ENCODE data around the gene PEX6. TPM values are rescaled to one million over a fixed set of nuclear protein-coding genes. Genes with fewer than 3 reads are reported as not detected.
"Not testable (repeated sequence)": the region's sequence is repeated elsewhere in the genome, so short reads cannot be mapped to it uniquely, and the experiment has no call there.

Gene PEX6
- total RNA-seq, 1 experiment from 2014 or later, result 13.8 TPM

DNA sequence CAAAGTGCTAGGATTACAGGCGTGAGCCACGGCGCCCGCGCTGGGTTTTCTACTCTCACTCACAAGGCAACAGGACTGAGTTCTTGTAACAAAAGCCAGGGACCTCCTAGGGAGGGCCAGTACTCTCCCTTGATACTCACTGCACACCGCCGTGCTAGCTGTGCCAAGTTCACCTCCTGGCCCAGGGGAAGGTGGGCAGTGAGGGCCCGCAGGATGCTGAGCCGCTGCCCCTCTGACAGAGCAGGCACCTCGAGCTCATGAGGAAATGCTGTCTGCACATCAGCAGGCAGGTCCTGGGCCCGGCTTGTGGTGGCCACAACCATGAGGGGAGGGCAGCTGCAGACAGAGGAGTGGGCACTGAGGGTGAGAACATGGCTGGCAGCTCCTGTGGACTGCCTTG, 11.8 kb downstream of the PEX6 start:
- no peak for DNase-seq (ENCODE audit: low read depth)

DNA sequence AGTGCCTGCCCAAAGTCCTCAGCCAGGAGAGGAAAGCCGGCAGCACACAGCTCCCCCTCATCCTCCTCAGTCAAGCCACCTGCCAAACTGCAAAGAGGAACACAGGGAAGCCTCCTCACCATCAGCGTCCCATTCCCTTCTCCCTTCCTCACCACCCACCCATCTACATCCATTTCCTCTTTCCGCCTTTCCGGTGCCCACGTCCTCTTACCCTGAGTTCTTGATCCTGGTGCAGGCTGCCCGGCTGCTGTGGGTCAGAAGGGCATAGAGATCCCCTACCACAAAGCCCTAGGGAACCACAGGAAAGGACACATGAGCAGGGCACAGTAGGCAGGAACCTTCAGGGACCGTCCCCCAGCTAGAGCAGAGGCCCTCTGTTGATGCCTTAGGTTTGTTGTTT, 12.4 kb downstream of the PEX6 start:
- no peak for DNase-seq (ENCODE audit: low read depth)

DNA sequence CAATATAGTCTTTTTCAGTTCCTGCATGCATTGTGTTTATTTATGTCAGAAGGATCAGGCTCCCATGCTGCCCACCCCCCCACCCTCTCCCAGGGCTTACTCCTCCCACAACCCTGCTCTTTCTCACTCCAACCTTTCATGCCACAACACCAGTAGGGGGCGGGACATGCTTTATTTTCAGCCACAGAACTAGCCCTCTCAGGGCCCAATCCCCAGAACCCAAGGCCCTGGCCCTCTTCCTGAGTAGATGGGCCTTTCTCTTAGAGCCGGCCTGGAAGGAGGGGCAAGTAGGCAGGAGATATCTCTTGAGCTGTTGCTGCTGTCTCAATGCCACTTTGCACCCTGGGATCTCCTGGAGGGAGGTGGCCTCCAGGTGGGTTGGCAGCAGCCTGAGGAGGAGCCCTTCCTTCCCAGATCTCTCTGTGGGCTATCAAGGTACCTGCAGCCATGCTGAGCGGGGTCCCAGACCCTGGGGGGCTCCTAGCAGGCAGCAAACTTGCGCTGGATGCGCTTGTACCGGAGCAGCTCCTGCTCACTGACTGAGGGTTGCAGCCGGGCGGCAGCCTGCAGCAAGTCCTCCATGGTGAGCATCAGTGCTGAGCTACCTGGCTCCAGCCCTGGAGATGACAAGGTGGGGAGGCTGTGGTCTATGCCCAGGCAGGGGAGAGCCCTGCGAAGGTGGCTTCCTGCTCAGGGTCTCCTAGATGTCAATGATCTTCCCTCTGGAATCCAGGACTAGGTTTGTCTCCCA, 15.0 kb downstream of the PEX6 start:
- DNase-seq (ENCODE audit: low read depth), result peak; percentile 58

DNA sequence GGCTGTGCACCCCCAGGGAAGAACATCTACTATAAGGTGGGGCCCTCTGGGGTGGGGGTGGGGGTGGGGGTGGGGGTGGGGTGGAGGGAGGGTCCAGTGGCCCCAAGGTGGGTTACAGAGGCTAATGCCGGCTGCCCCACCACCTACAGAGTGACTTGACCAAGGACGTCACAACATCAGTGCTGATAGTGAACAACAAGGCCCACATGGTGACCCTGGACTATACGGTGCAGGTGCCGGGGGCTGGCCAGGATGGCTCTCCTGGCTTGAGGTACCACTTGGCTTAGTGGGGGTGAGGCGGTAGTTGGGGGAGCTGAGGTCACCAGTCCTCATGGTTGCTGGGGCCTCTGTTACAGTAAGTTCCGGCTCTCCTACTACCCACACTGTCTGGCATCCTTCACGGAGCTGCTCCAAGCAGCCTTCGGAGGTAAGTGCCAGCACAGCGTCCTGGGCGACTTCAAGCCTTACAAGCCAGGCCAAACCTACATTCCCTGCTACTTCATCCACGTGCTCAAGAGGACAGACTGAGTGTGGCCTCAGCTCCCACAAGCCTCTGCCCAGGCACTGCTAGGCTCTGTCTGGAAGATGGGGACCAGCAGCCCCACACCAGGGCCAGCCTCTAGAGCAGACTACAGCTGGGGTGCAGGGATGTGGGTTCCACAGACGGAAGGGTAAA, 15.7 kb downstream of the PEX6 start:
- no peak for DNase-seq (ENCODE audit: low read depth)

DNA sequence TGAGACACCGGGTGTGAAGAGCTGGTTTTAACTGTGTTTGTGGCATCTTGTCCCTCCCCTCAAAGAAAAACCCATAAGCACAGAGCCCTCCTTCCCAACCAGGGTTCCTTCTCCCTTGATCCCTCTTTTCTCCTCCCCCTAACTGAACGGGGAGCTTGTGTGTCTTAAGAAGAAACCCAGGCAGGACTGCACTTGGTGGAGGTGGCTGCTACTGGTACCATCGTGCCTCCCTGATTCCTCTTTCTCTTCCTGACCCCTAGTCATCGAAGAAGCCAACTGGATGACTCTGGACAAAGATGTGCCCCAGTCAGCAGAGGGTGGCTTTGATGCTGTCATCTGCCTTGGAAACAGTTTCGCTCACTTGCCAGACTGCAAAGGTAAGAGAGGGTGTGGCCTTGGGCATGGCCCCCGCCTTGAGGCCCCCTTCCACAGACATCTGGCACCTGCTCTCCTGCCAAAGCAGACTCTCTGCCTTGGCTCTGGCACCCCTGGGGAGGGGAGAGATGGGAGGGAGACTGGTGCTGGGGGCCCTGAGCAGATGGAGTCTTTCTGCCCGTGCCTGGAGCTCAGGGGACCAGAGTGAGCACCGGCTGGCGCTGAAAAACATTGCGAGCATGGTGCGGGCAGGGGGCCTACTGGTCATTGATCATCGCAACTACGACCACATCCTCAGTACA, 16.3 kb downstream of the PEX6 start:
- DNase-seq (ENCODE audit: low read depth), result no peak

DNA sequence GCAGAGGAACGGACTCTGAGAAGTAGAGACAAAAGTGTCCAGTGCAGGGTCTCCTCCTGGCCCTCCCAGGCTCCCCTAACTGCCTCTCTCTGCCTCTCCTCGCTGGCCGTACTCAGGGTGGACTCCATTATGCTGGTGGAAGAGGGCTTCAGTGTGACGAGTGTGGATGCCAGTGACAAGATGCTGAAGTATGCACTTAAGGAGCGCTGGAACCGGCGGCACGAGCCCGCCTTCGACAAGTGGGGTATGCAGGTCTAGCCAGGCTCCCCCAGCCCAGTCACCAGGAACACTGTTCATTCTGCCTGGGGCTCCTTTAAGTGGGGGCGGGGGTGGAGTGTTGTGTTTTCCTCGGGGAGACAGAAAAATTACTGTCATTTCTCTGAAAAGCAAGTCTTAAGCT, 16.9 kb downstream of the PEX6 start:
- no peak for DNase-seq (ENCODE audit: low read depth)

DNA sequence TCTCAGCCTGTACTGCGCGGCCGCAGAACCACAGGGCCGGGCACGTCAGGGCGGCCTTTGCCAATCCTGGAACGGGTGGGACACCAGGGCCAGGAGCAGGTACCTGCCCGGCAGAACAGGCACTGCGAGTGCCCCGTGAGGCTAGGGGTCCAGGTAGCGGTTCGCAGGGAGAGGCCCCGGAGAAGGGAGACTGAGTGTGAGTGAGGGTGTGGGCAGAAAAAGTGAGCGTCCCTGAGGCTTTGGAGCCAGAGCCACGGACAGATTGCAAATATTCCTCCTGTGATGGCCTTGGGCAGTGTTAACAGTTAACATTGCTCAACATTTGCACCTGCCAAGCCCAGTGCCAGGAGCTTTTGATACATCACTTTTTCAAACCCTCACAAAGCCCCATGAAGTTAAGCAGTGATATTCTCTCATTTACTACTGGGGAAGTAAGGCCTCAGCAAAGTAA, 17.9 kb downstream of the PEX6 start:
- no peak for DNase-seq (ENCODE audit: low read depth)

DNA sequence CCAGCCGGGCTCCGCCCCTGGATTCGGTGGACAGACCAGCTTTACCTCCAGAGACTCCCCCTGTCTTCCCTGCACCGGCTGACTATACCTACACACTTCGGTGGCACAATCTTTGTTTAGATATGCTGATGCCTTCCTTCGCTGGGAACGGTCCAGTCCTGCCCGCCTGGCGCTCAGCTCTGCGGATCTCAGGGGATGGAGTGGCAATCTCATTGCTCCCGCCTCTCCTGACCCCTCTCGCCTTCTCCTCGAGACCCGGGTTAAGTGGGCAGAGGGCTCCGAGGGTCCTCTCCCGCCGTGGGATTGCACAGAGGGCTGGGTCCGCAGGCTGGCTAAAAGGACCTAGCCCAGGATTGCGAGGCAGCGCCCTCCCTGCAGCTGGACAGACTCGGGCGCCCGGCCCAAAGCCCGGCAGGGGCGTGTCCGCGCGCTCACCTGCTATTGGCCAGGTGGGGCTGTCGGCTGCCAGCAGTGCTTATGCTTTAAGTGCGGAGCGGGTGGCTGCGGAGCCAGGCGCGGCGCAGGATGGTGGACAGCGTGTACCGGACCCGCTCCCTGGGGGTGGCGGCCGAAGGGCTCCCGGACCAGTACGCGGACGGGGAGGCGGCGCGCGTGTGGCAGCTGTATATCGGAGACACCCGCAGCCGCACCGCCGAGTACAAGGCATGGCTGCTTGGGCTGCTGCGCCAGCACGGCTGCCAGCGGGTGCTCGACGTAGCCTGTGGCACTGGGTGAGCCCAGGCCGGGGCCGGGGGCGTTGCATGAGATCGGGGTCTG, 18.6 kb downstream of the PEX6 start, which contains the start of gene GNMT:
Gene GNMT (plus strand): TSS at position 512 of the 777 bp plus-strand sequence. CDS start 14 bp downstream, at position 526.
- DNase-seq (ENCODE audit: low read depth), result peak; percentile 41

DNA sequence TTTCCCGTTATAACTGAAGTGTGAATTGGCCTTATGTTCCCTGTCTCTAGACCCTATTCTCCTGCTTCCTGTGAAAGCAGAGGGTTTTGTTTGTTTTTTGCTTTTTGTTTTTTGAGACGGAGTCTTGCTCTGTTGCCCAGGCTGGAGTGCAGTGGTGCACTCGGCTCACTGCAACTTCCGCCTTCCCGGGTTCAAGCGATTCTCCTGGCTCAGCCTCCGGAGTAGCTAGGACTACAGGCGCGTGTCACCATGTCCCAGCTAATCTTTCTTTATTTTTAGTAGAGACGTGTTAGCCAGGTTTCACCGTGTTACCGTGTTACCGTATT, 19.1 kb downstream of the PEX6 start:
- DNase-seq (ENCODE audit: low read depth), result no peak

DNA sequence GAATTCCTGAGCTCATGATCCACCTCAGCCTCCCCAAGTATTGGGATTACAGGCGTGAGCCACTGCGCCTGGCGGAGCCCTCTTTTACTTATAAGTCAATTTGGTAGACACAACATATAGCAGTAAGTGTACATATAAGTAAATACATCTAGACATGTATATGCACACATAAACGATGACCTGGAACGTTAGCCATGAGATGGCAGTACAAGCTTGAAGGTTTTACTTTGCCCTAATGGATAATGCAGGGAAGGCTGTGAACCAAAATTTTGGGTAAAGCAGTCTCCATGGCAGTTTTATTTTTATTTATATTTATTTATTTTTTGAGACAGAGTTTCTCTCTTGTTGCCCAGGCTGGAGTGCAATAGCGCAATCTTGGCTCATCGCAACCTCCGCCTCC, 20.9 kb downstream of the PEX6 start:
- no peak for DNase-seq (ENCODE audit: low read depth)

DNA sequence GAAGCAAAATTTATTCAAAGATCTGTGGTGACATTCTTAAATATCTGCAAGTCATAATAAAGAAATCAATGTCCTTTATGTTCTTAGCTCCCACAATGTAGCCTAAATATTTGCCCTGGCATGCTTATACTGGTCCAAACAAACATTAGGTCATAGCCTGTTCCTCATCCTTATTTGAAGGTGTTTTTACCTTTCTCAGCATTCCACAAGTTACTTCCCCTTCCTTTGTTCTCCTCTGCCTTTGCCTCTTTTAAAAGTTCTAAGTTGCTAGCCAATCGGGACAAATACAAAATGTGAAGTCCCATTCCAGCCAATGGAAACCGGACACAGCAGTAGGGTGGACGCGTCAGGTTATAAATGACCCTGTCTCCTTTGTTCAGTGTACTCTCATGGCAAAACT, 24.6 kb downstream of the PEX6 start:
- DNase-seq (ENCODE audit: low read depth), result not testable (repeated sequence)

DNA sequence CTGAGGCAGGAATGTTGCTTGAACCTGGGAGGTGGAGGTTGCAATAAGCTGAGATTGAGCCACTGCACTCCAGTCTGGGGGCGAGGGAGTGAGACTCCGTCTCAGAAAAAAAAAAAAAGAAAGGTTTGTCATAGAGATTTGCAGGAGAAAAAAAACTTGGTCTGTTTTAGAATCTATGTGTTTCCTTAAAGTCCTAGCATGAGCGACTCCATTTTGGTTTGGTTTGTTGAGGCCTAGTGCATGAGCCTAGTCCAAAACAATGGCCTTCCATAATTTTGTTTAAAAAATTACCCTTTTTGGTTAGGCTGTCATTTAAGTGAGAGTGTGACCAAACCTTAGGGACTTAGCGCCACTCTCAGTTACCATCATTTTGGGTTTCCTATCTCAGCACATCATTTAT, 26.6 kb downstream of the PEX6 start:
- DNase-seq (ENCODE audit: low read depth), result no peak

DNA sequence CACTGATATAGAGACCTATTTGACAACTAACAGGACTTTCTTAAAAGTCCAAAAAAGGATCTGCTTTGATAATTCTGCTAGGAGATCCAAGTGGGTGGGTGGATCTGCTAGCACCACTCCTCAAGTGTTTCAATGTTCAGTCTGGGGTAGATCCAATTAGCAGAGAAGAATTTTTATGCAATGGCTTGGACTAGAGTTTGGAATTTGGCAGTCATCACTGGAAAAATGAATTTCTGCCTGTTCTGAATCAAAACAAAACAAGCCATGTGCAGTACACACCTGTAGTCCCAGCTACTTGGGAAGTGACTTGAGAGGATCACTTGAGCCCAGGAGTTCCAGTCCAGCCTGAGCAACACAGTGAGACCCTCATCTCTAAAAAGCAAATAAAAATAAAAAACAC, 31.0 kb downstream of the PEX6 start:
- DNase-seq (ENCODE audit: low read depth), result no peak

DNA sequence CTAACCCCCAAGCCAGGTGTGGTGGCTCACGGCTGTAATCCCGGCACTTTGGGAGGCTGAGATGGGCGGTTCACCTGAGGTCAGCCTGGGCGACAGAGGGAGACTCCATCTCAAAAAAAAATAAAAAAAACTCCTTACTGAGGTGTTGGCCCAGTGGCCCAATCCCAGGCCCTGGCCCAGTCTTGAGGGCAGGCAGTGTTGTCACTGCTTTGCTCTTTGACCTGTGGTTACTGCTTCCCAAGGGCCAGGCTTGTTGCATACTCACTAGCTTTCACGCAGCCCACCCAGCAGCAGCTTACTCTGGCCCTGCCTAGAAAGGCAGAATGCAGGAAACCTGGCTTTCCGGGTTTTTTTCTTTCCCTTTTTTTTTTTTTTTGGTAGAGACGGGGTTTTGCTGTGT, 36.5 kb downstream of the PEX6 start:
- DNase-seq (ENCODE audit: low read depth), result no peak

DNA sequence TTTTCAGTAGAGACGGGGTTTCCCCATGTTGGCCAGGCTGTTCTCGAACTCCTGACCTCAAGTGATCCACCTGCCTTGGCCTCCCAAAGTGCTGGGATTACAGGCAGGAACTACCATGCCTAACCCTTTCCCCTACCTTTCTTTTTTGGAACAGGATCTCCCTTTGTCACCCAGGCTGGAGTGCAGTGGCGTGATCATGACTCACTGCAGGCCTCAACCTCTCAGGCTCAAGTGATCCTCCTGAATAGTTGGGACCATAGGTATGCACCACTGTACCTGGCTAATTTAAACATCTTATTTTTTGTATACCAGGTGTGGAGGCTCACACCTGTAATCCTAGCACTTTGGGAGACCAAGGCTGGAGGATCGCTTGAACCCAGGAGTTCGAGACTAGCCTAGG, 37.6 kb downstream of the PEX6 start:
- DNase-seq (ENCODE audit: low read depth), result not testable (repeated sequence)

DNA sequence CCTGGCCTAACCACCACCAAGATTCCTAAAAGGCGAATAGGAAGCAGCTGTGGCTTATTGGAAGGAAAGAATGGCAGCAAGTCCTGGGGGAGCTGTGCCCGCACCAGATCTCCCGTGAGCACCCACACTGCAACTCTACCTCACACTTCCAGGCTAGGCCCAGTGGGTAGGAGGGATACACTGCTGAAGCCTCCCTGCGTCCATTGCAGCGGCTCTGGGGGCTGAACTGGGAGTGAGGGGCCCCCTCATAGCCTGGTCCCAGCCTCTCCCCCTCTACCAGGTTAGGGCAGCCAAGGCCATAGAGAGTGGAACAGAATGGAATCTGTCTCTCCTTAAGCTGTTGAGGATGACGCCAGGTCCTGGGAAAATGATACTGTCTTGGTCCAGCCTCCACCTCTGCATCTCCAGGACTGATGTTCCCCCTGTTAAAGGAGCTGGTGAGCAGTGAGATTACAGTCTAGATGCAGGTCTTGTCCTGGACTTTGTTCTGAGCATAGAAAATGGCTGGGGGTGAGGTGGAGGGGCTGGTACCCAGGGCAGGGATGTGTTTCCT, 38.4 kb downstream of the PEX6 start:
- no peak for DNase-seq (ENCODE audit: low read depth)

DNA sequence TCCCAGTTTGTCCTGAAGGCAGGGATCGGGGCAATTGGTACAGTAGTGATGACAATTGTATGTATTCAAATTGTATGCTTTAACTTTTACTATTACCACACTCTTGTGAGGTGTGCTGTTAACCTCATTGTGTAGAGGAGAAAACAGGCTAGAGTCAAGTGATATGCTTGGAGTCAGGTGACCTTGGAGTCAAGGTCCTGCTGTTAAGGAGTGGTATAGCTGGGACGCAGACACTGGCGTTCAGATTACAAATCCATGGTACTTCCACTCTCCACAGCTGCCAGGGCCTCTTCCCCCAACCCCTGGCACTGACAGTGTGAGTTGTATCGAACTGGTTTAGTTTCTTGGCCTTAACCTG, 39.2 kb downstream of the PEX6 start:
- DNase-seq (ENCODE audit: low read depth), result no peak

DNA sequence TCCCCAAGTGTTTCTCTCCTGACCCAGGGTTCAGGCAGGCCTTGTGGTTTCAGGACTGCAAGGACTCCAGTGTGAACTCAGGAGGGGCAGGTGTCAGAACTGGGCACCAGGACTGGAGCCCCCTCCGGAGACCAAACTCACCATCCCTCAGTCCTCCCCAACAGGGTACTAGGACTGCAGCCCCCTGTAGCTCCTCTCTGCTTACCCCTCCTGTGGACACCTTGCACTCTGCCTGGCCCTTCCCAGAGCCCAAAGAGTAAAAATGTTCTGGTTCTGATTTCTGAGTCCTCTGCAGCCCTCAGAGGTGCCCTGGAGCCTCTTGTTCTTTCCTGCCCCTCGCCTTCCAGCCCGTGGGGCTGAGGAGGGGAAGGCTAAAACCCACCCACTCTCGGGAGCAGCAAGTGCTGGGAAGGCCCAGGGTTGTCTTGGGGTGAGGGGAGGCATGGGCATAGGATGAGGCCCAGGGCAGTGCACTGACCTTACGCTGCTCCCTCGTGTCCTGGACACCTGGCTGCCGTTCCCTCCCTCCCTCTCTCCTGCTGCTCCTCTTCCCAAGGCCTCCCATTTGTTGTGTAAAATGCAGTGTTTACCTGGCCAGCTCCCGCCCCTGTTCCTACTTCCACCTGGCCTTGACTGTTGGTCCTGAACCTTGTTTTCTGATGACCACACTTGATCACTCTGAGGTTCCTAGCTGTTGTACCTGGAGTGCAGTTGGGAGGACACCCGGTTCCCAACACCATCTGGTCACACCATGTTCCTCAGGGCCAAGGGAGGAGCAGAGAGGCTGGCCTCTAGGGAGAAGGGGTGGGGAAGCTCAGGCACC, 39.8 kb downstream of the PEX6 start:
- DNase-seq (ENCODE audit: low read depth), result no peak

DNA sequence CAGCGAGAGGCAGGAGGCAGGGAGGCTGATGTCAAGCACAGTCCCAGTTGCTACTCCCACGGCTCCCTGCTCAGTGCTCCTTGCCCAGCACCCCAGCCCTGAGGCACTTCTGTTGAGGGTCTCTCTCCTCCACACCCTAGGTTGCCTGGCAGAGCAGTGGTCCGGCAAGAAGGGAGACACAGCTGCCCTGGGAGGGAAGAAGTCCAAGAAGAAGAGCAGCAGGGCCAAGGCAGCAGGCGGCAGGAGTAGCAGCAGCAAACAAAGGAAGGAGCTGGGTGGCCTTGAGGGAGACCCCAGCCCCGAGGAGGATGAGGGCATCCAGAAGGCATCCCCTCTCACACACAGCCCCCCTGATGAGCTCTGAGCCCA, 40.6 kb downstream of the PEX6 start:
- no peak for DNase-seq (ENCODE audit: low read depth)

DNA sequence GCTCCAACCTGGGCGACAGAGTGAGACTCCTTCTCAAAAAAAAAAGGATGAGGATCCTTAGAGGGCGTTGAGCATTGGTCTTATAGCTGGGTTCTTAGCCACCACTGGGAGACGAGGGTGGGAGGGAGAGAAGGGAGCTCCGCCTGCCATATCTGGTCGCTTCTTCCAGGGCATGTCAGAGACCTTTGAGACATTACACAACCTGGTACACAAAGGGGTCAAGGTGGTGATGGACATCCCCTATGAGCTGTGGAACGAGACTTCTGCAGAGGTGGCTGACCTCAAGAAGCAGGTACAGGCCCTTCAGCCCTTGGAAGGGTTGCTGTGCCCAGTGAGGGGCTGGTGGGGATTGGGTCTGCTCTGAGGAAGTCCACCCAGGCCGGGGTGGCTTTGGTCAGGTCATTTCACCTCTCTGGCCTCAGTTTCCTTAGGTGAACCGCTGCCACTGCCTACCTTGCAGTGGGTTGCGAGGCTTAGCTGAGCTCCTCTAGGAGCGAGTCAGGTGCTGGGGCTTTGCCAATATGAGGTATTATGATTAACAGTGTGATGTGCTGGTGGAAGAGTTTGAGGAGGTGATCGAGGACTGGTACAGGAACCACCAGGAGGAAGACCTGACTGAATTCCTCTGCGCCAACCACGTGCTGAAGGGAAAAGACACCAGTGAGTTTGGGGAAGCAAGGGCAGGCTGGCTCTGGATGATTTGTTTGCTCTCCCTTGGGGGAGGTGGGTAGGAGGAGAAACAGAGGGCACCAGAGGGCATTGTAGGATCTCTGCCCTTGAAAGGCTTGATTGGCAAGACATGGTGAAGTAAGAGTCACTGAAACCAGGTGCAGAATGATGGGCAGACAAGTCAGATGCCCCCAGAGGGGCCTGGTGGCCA, 41.2 kb downstream of the PEX6 start:
- peak; percentile 53 for DNase-seq (ENCODE audit: low read depth)
